ENCODE results near the gene GRK1.

GRCh38 chr13:113753171-113753570, 86.2 kb downstream of the GRK1 start:
- no peak for TF ChIP-seq EZH2 (IDR thresholded peaks at IDR 0.05; ENCODE audit: insufficient read depth, poor library complexity, severe bottlenecking)
- no peak for TF ChIP-seq EZH2phosphoT487 (IDR thresholded peaks at IDR 0.05; ENCODE audit: insufficient read depth, low read depth)
